GM19324 (cell line): Measurements from ENCODE around the gene MORN5.

Experiments used
- ATAC-seq: cut with Tn5 transposase; IDR thresholded peaks from one replicate; pipeline ENCODE4 v1.9.1; 2021; ENCODE audit warnings: mild to moderate bottlenecking, moderate library complexity; ENCODE audit not compliant: unreplicated experiment, low FRiP score

The MORN5 gene

DNA sequence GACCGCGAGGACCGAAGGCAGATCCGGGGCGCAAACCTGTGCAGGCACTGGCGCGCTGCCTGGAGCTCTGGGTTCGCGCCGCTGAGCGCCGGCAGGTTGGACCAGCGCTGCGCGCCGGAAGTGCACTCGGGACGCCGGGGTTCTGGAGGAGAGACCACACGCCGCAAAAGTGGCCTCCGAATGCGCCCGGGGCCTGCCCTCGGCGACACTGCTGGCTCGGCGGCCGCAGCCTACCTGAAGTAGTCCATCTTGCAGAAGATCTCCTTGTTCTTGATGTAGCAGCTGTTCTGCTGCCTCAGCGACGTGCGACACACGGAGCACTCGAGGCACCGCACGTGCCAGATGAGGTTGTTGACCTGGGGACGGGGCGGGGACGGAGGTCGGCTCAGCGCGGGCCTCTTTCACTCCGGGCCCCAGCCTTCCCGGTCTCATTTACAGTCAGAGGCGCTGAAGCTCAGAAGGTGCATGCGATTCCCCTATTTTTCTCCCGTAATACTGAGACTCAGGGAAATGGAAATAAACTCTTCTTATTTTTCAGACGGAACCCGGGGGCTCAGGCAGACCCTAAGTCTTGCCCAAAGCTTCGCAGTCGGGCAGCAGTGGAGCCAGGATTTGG, 66.5 kb downstream of the MORN5 start:
- no peak for ATAC-seq

DNA sequence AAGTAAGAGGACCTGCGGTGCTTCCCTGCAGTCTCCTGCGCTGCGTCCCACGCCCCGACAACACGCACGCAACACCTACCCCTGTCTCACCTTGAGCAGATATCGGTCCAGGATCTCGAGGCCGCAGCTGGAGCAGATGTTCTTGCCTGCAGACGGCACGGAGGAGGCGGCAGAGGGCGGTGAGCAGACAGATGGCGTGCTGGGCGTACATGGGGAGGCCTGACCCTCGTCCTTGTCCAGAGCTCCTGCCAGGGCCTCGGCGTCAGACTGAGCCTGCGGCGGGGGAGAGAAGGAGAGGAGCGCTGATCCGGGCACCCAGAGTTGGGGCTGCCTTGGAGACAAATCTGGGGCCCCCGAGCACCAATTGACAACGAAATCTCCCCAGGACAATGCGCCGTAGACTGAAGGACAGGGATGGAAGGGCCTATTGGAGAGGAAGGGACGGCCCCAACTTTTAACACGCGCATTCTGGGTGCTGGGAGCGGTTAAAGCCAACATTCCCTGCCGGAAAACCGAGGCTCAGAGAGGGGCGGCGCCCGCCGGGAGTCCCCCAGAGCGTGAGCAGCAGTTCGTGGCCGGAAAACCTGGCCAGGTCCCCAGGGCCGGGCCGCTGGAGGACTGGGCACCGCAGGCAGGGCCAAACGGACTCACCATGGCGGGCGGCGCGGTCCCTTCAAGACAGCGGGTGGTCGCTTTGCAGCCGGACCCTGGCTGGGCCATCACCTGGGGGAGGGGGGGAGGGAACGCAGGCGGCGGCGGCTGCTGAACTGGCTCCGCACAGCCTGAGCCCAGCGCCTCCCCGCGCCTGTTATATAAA, 67.3 kb downstream of the MORN5 start:
- no peak for ATAC-seq

- ATAC-seq, result no peak
Observed at GRCh38 chr9:122227575-122227900, 67.8 kb downstream of the MORN5 start.

DNA sequence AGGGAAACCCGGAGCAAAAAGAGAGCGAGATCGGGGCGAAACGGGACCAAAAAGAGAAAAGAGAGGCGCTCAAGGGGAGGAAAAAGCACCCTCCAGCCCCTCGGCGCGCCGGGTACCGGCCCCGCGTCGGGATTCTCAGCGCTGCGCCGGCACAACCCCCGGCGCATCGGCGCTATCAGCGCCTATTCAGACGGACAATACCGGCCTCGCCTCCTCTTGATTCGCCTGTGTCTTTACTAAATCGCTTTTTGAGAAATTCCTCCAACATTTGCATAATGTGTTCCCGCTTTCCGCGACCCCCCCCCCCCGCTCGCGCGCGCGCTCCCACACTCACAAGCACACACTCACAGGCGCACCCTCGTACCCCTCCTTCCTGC, 68.5 kb downstream of the MORN5 start:
- no peak for ATAC-seq

DNA sequence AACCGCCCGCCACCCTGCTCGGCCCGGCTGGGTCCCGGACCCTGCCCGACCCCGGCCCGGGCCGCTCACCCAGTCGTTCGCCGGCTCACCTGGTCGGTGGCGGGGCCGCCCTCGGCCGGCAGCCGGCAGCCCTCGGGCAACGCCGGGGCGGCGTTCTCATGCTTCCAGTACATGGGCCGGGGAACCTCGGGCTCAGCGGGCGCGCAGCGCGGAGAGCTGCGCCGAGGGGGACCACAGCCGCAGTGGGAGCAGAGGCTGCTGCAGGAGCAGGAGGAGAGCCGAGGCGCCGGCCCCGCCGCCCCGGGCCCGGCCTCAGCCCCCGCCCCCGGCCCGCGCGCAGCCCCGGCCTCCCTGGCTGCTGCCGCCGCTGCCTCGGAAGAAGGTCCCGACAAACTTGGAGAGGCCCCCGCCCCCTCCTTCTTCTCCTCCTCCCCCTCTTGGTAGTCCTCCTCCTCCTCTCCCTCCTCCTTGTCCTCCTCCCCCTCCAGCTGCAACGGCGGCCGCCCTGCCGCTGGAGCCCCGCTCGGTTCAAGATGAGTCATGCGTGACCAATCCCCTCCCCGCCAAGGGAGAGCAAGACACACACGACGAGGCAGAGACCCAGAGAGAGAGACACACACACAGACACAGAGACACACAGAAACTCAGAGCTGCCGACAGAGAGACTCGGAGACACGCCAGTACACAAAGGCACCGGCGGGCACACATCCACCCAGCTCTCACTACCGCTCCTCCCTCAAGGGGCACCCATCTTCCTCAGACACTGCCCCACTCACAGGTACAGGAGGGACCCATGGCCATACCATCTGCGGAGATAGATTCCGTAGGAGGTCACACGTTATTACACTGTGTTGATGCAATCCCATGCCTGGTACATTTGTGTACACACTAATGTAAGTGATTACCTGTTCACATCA, 69.1 kb downstream of the MORN5 start, which contains the start of gene LHX6:
TSS of gene LHX6 (minus strand) at position 390 of the 917 bp plus-strand sequence. CDS start at position 173, 217 bp downstream.
- no peak for ATAC-seq

DNA sequence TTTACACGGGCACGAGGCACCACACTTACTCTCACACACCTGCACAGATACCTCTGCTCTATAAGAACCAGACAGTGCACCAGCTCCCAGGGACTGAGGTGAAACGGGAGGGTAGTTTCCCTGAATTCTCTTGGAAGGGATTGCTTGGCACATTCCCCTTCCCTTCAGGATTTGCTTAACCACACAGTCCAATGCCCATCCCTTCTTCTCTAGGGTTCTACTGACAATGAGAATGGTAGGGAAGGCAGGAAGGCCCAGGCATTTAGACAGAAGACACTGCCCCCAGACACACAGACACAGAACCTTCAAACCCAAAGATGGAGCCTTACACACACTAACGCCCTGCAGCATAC, 69.8 kb downstream of the MORN5 start:
- ATAC-seq, result no peak

- ATAC-seq, result no peak
Observed at GRCh38 chr9:122232796-122233306, 73.1 kb downstream of the MORN5 start.

GRCh38 chr9:122234022-122234748, 74.5 kb downstream of the MORN5 start:
- ATAC-seq, result no peak

- no peak for ATAC-seq
Observed at GRCh38 chr9:122236681-122237080, 77.0 kb downstream of the MORN5 start.

GRCh38 chr9:122239722-122240121, 80.0 kb downstream of the MORN5 start:
- no peak for ATAC-seq

GRCh38 chr9:122244349-122244748, 84.6 kb downstream of the MORN5 start:
- no peak for ATAC-seq

- ATAC-seq, result no peak
Observed at GRCh38 chr9:122246666-122247065, 87.0 kb downstream of the MORN5 start.

DNA sequence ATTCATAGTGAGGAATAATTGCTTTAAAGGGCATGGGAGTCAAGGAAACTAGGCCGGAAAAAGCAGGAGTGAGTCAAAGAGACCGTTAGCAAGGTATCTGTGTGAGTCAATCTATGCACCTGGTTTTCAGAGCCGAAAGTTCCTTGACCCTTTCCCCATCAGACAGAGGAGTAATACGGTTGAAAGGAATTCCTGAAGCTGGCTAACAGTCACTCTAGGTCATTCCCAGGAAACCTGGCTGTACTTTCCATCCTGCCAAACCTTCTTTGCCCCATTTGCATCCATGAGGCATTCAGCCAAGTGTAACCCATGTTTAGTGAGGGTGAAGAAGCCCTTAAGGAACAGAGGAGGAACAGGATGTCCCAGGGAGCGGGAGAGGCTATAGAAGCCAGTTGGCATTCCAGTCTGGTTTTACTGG, 88.7 kb downstream of the MORN5 start:
- no peak for ATAC-seq
